Measurements from ENCODE around the gene MVD. TPM values are rescaled to one million over a fixed set of nuclear protein-coding genes. Genes with fewer than 3 reads are reported as not detected.

MVD gene
- total RNA-seq, 1 donor from 2014 or later, result 196 TPM

DNA sequence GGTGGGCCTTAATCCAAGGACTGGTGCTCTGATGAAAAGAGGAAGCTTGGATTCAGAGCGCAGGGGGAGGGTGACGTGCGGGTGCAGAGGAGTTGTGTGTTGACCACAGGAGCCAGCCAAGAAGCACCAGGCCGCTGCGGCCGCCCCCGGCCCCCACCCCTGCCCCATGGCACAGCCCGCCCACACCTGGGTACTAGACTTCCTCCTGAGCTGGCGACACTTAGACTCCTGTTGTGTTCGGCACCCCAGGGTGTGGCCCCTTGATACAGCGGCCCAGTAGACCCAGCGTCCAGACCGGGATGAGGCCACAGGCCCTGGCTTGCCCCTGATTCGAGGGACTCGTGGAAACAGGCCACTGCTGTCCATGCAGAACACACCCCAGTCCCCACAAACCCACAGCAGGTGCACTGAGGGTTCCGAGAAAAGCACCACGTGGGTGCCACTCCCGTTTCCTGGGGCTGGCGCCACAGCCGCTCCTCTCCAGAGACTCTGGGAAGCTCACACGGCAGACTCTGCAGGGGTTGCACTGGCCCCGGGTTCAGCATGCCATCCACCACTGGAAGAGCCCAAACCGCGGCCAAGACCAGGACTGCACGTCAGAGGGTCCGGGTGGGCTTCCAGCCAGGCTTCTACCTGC, 29.2 kb upstream of the MVD start:
- no peak for DNase-seq (ENCODE audit: low read depth, low spot score)
- Mint-ChIP-seq H3K9me3 (no peaks in the 10 kb centered on the region), H3K27me3 (ENCODE audit: low read depth) (peaks cover 38% of the 10 kb centered on the region), H3K27ac (ENCODE audit: unreplicated experiment) (no peak overlapping the region), H3K36me3 (ENCODE audit: low read depth) (no peaks in the 10 kb centered on the region), H3K4me1 (no peaks in the 10 kb centered on the region), H3K4me3 (no peak overlapping the region)
- TF ChIP-seq, protein P1, sequence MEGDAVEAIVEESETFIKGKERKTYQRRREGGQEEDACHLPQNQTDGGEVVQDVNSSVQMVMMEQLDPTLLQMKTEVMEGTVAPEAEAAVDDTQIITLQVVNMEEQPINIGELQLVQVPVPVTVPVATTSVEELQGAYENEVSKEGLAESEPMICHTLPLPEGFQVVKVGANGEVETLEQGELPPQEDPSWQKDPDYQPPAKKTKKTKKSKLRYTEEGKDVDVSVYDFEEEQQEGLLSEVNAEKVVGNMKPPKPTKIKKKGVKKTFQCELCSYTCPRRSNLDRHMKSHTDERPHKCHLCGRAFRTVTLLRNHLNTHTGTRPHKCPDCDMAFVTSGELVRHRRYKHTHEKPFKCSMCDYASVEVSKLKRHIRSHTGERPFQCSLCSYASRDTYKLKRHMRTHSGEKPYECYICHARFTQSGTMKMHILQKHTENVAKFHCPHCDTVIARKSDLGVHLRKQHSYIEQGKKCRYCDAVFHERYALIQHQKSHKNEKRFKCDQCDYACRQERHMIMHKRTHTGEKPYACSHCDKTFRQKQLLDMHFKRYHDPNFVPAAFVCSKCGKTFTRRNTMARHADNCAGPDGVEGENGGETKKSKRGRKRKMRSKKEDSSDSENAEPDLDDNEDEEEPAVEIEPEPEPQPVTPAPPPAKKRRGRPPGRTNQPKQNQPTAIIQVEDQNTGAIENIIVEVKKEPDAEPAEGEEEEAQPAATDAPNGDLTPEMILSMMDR (conservative IDR thresholded peaks at IDR 0.05), result no peak

DNA sequence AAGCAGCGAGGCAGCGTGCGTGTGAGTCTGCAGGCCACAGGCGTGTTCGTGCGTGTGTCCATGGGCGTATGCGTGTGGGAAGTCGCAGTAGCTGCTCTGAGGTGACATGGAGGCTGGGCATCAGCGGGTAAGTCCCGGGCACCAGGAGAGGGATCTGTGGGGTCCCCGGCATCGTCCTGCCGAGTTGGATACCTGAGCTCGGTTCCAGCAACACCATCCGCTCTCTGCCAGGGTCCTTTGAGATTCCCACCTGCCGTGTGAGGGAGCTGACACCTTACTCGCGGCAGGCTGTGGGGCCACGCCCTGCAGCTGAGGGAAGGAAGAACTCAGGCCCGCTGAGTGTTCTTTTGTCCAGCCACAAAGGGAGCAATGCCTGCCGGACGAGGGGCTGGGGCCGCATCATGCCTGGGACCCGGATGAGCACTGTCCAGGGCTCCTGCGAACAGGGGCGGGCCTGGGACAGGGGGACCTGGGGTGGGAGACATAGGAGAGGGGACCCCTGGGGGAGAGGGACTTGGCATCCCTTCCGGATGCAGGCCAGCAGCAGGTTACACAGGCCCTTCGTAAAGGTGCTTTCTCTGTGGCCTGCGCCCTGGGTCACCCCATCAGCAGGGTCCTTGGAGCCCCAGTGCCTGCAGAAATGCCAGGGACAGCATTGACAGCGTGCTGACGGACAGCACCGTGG, 28.4 kb upstream of the MVD start:
- H3K4me1 Mint-ChIP-seq, result no peaks in the 10 kb centered on the region
- no peak overlapping the region for H3K27ac Mint-ChIP-seq (ENCODE audit: unreplicated experiment)
- no peak overlapping the region for H3K4me3 Mint-ChIP-seq
- H3K36me3 Mint-ChIP-seq (ENCODE audit: low read depth), result no peaks in the 10 kb centered on the region
- H3K27me3 Mint-ChIP-seq (ENCODE audit: low read depth), result peaks cover 43% of the 10 kb centered on the region
- TF ChIP-seq, protein P1 (conservative IDR thresholded peaks at IDR 0.05), result no peak
- no peak for DNase-seq (ENCODE audit: low read depth, low spot score)
- no peaks in the 10 kb centered on the region for H3K9me3 Mint-ChIP-seq

DNA sequence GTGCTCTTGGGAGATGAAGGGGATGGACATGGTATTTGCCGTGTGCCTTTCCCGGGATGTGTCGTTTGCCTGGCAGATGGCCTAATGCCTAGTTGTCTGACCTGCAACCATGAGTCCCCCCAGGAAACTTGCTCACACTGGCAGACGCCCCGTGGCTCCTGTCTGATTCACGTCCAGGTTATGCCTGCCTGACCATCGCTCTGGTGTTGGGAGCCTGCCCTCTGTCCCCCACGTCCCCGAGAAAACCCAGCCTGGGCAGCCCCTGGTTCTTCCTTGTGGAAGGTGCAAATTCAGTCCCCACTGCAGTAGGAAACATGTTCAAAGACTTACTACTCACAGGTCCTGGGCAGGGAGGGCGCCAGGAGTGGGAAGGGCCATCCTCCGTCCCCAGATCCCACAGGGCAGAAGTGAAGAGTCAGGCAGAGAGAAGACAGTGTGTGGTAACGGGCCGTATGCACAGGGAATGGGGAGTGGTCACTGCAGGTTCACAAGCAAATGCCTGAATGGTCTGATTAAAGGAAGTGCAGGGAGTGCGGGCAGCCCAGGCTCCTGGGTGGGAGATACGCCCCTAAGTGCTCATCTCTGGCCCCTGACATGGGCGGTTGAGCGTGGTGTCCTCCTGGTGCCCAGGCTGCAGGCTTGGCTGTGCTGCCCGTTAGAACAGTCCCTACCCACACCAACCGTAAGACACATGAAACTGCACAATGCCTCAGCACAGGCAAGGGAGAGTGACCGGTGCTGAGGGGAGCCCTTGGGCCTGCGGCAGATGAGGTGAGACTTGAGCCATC, 27.6 kb upstream of the MVD start:
- no peaks in the 10 kb centered on the region for H3K9me3 Mint-ChIP-seq
- H3K27me3 Mint-ChIP-seq (ENCODE audit: low read depth), result peaks cover 48% of the 10 kb centered on the region
- H3K4me3 Mint-ChIP-seq, result no peak overlapping the region
- DNase-seq (ENCODE audit: low read depth, low spot score), result no peak
- no peaks in the 10 kb centered on the region for H3K36me3 Mint-ChIP-seq (ENCODE audit: low read depth)
- H3K27ac Mint-ChIP-seq (ENCODE audit: unreplicated experiment), result peak overlapping the region; percentile 37
- H3K4me1 Mint-ChIP-seq, result no peaks in the 10 kb centered on the region
- TF ChIP-seq, protein P1 (conservative IDR thresholded peaks at IDR 0.05), result no peak

DNA sequence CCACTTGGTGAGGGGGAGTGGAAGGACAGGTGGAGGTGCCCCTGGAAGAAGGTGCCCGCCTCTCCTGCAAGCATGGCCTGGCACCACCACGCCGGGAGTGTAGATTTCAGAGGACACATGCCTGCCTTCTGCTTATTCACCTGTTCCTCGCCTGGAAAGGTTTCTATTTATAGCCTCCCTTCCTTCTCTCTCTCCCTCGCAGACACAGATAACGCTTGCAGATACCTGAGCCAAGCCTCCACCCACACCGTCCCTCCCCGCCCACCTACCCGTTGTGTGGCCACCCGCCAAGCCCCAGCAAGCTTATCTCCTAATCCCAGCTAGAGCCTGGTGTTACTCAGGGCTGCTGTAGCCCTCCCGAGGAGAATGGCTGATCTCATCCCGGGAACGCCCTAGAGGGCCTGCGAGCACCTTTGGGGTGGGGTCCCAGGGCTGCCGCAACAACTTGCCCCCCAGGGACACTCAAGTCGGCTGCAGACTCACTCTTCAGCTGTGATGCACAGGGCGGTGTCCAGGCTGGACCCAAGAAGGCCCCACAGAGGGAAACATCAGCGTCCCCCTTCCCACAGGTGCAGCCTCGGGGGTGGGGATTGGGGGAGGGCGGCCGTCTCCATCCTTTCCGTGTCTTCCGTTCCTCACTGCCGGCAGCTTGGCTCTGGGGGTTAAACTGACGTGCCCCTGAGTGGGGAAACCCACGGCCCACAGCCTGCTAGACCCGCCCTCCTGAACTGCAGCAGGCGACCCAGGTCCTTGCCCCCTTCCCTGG, 25.3 kb upstream of the MVD start:
- H3K36me3 Mint-ChIP-seq (ENCODE audit: low read depth), result no peaks in the 10 kb centered on the region
- H3K4me1 Mint-ChIP-seq, result no peaks in the 10 kb centered on the region
- TF ChIP-seq, protein P1 (conservative IDR thresholded peaks at IDR 0.05), result no peak
- peaks cover 69% of the 10 kb centered on the region for H3K27me3 Mint-ChIP-seq (ENCODE audit: low read depth)
- no peak overlapping the region for H3K4me3 Mint-ChIP-seq
- H3K9me3 Mint-ChIP-seq, result no peaks in the 10 kb centered on the region
- H3K27ac Mint-ChIP-seq (ENCODE audit: unreplicated experiment), result no peak overlapping the region
- no peak for DNase-seq (ENCODE audit: low read depth, low spot score)

DNA sequence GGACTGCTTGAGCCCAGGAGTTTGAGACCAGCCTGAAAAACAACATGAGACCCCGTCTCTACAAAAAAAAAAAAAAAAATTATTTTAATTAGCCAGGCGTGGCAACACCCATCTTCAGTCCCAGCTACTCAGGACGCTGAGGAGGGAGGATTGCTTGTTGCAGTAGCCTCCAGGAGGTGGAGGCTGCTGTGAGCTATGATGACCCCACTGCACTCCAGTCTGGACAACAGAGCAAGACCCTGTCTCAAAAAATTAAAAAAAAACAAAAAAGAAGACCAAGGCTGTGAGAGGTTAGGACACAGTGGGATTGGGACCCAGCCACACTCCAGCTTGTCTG, 24.8 kb upstream of the MVD start:
- no peak overlapping the region for H3K4me3 Mint-ChIP-seq
- H3K36me3 Mint-ChIP-seq (ENCODE audit: low read depth), result no peaks in the 10 kb centered on the region
- H3K27me3 Mint-ChIP-seq (ENCODE audit: low read depth), result peaks cover 72% of the 10 kb centered on the region

More for the DNA sequence above, 24.8 kb upstream of the MVD start:
- H3K9me3 Mint-ChIP-seq, result no peaks in the 10 kb centered on the region
- no peak overlapping the region for H3K27ac Mint-ChIP-seq (ENCODE audit: unreplicated experiment)
- H3K4me1 Mint-ChIP-seq, result no peaks in the 10 kb centered on the region
- DNase-seq (ENCODE audit: low read depth, low spot score), result no peak
- TF ChIP-seq, protein P1 (conservative IDR thresholded peaks at IDR 0.05), result no peak
